ENCODE results near the gene ADAMTS12.

GRCh38 chr5:33936381-33937016, 44.7 kb upstream of the ADAMTS12 start, which contains the start of gene RXFP3:
- TF ChIP-seq CTCF (IDR thresholded peaks at IDR 0.05) (no peak), POLR2AphosphoS5 (IDR thresholded peaks at IDR 0.05) (no peak), POLR2A (IDR thresholded peaks at IDR 0.05; ENCODE audit: low read depth) (no peak)
